Activated CD4-positive, alpha-beta T cell treated with anti-CD3 and anti-CD28 coated beads, Interleukin-2, Interleukin-4, amounts not matched to agents 100 ng/mL and 50 ng/mL, durations not matched to agents 16 hours and 8 hours (primary cell): ENCODE measurements around the gene VIPAS39.

ENCODE experiments used
- DNase-seq: peaks from one replicate; pipeline ENCODE4 v3.0.0-alpha.2; 2020; ENCODE audit warnings: low spot score

VIPAS39 gene

GRCh38 chr14:77406086-77406485 lies 51.3 kb downstream of the VIPAS39 start:
- no peak for DNase-seq

GRCh38 chr14:77403768-77404167 lies 53.6 kb downstream of the VIPAS39 start:
- DNase-seq: no peak

- no peak for DNase-seq
Measured at GRCh38 chr14:77400216-77400615, 57.2 kb downstream of the VIPAS39 start.

GRCh38 chr14:77390188-77390587 lies 67.2 kb downstream of the VIPAS39 start:
- DNase-seq: no peak

- no peak for DNase-seq
Measured at GRCh38 chr14:77378701-77379100, 78.7 kb downstream of the VIPAS39 start.

GRCh38 chr14:77377502-77377844 lies 79.9 kb downstream of the VIPAS39 start:
- DNase-seq: no peak

GRCh38 chr14:77376771-77377501 lies 80.5 kb downstream of the VIPAS39 start, which contains the start of the genes SAMD15 and TMED8:
Gene SAMD15 (plus strand): TSS chr14:77377379. CDS start chr14:77377419, 40 bp downstream.
Gene TMED8 (minus strand): TSS chr14:77377094. CDS start chr14:77377053, 41 bp downstream.
- peak; percentile 84 for DNase-seq
